Heart left ventricle (tissue), 16 donors: ENCODE measurements around the gene KRT38. TPM values are rescaled to one million over a fixed set of nuclear protein-coding genes. Genes with fewer than 3 reads are reported as not detected.
"Not testable (repeated sequence)": the region's sequence is repeated elsewhere in the genome, so short reads cannot be mapped to it uniquely, and the experiment has no call there.

Source experiments
- ATAC-seq, 4 donors: fragments of 200-7000 bp; cut with Tn5 transposase; one replicate each; pipeline ENCODE4 v1.9.1; 2020 to 2022; ENCODE audit warnings: moderate library complexity in 4 of 4, mild to moderate bottlenecking in 3 of 4, moderate number of reproducible peaks in 1 of 4
- DNase-seq, 5 donors: peaks; one replicate each; pipeline ENCODE4 v3.0.0-alpha.2; 2020
- H3K27ac ChIP-seq, 12 donors: fragments of 200-600 bp; sonication (generic) in 4 of 12; one replicate each; pipeline versions ENCODE4 v1.5.0 to v1.8.0; 2016 to 2022; ENCODE audit warnings: mild to moderate bottlenecking in 2 of 12
- H3K27me3 ChIP-seq, 9 donors: fragments of 200-600 bp; sonication (generic) in 2 of 9; one replicate each; pipeline versions ENCODE4 v1.5.1 to v1.8.0; 2016 to 2022; ENCODE audit warnings: mild to moderate bottlenecking in 3 of 9
- H3K36me3 ChIP-seq, 9 donors: fragments of 200-600 bp; sonication (generic) in 2 of 9; one replicate each; pipeline versions ENCODE4 v1.5.0 to v1.8.0; 2018 to 2022; ENCODE audit warnings: mild to moderate bottlenecking in 2 of 9
- H3K4me1 ChIP-seq, 12 donors: fragments of 200-600 bp; sonication (generic) in 4 of 12; one replicate each; pipeline versions ENCODE4 v1.5.0 to v1.8.0; 2016 to 2022; ENCODE audit warnings: mild to moderate bottlenecking in 3 of 12
- H3K4me3 ChIP-seq, 12 donors: fragments of 200-600 bp; sonication (generic) in 4 of 12; one replicate each; pipeline versions ENCODE4 v1.5.0 to v1.8.0; 2017 to 2022; ENCODE audit warnings: mild to moderate bottlenecking in 9 of 12, moderate library complexity in 4 of 12
- H3K9me3 ChIP-seq, 12 donors: fragments of 200-600 bp; sonication (generic) in 4 of 12; one replicate each; pipeline versions ENCODE4 v1.5.0 to v1.8.0; 2016 to 2022; ENCODE audit warnings: mild to moderate bottlenecking in 1 of 12
- CTCF ChIP-seq, 12 donors: fragments of 200-600 bp; sonication (generic) in 4 of 12; IDR thresholded peaks; one replicate each; pipeline versions ENCODE4 v1.5.0 to v1.8.0; 2018 to 2022; ENCODE audit warnings: antibody characterized with exemption in 12 of 12, mild to moderate bottlenecking in 5 of 12
- POLR2A ChIP-seq, 2 donors: fragments of 450-650 bp; IDR thresholded peaks; one replicate each; pipeline ENCODE4 v1.6.1; 2017; ENCODE audit warnings: antibody characterized with exemption in 2 of 2, mild to moderate bottlenecking in 2 of 2, moderate library complexity in 2 of 2
- WGBS, 4 donors: extraction: QIAGEN DNeasy Blood & Tissue Kit in 2 of 4; methylation state at CpG; one replicate each; pipeline versions ENCODE4 v1.1.5 to v1.1.7; 2013 to 2018; 5-methylcytosine and 5-hydroxymethylcytosine counted together
- intact Hi-C, 10 donors: fragments of 100-400 bp; cut with DNase I; formaldehyde crosslinking; loops; one replicate each; pipeline versions ENCODE4 v1.11.1 to v1.14.2; 2022
- polyA plus RNA-seq, 2 donors: library from polyadenylated mRNA; stranded (reverse); fragments of 200-250 nt; gene quantifications; one replicate each; pipeline ENCODE4 v1.2.3, GENCODE V29; 2013
- total RNA-seq, 9 donors: library from RNA; depleted of rRNA in 2 of 9; stranded (reverse); fragments of >200 nt in 2 of 9; fragmentation: NEBNext Ultra II Directional in 3 of 9; extraction: Animal tissue kit (Norgen Biotek cat#: 25700) in 3 of 9; gene quantifications; one replicate each; pipeline versions ENCODE4 v1.1.0 to v1.2.4, GENCODE V29; 2016 to 2023
- donor health status: ischemic (EF 13 %, LVEDD 7.1; RV severe dilation, severe dysfunction).
- donor health status: healthy with polysubstance abuse.
- donor health status: DM: no; HTN: yes; CAD: no.
- donor health status: DM: no; HTN: no; CAD: no.
- donor health status: ischemic (EF 25% LVEDD 6.9; RV normal size, moderate dysfunction).
- donor health status: ischemic (EF 25% LVEDD 5.7; RV mildly dilated, moderate dysfunction).
- donor health status: healthy.
- donor health status: DM: yes; HTN: yes; CAD: no.
- donor health status: ischemic (EF 35%, LVEDD 5.7; RV mildly dilated, moderate dysfunction).
- donor health status: nonischemic (EF 11% LVEDD 7.7; RV severe dilation, severe dysfunction).
- donor health status: DM: yes; HTN: yes; CAD: no.
- donor health status: PGD.
- donor health status: ischemic (EF 29% LVEDD 5.4; RV normal size, mild dysfunction).
- donor health status: nonischemic (EF 23%, LVEDD 6.1; RV moderate dilation, normal function).

Gene KRT38
- total and polyA plus RNA-seq, 11 donors, result not detected

DNA sequence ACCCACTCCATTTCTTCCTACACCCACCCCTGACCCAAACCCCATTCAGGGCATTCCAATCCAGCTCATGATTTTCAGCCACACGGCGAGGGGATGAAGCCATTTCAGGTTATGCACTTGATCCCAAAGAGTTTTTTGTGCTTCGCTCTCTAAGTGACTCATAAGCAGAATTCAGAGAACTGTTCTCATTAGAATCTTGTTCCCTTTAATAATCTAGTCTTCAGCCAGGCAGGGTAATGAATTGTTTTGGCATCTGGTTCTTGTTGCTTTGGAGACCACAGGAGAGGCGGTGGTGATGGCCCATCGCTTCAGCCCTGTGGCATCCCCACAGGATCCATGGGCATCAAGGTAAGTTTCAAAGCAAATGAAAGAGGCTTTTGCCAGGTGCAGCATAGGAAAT is 38.6 kb downstream of the KRT38 start:
- DNase-seq, result no peak
- Histone ChIP-seq H3K27me3 (no peaks in the 10 kb centered on the region), H3K27ac (no peak overlapping the region), H3K4me3 (no peak overlapping the region), H3K4me1 (peaks cover 0 to 9% (median 0%) of the 10 kb centered on the region in 12 donors), H3K9me3 (no peaks in the 10 kb centered on the region), H3K36me3 (no peaks in the 10 kb centered on the region)
- intact Hi-C loops, result loop anchor here in 2 of 10 donors (10.0 kb wide), 2 partner anchors 93 to 263 kb away; no protein-coding TSS in a partner anchor
- TF ChIP-seq POLR2A (IDR thresholded peaks at IDR 0.05) (no peak), CTCF (IDR thresholded peaks at IDR 0.05) (no peak)
- no peak for ATAC-seq
- WGBS, 4 donors, result 90 to 91% (median 90%) methylated on average over 5 of the region's 5 CpGs

DNA sequence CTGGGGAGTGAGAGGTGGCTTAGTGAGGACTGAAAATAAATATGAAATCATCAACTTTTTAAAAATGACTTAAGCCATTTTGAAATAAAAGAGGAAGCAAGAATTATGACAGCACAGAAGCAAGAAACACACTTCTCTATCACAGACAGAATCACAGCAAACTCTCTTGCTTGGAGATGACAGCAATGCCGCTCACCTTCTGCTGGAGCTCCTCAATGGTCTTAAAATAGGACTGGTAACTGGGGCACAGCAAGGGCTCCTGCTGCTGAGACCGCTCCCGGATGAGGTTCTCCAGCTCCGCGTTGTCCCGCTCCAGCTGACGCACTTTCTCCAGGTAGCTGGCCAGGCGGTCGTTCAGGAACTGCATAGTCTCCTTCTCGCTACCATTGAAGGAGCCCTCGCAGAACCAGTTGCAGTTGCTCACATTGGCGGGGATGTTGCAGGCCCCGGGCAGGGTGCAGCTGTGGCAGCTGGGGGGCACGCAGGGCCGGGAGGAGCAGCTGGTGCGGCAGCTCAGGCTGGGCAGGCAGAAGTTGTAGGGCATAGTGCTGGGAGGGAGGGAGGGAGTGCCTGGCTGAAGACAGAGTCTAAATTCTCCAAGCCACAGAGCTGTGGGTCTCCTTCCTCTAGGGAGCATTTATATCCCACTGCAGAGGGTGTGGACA is 43.7 kb downstream of the KRT38 start, which contains the start of gene KRT31:
Gene KRT31 (minus strand): TSS at position 613 of the 665 bp plus-strand sequence. CDS start 69 bp downstream, at position 544.
- no peak for ATAC-seq
- Histone ChIP-seq H3K4me1 (peaks cover 0 to 18% (median 4%) of the 10 kb centered on the region in 12 donors), H3K27ac (no peak within 1 kb of the TSS), H3K4me3 (no peak within 1 kb of the TSS), H3K36me3 (no peaks in the 10 kb centered on the region), H3K27me3 (peaks cover 0 to 4% (median 0%) of the 10 kb centered on the region in 9 donors), H3K9me3 (no peaks in the 10 kb centered on the region)
- 81 to 92% (median 90%) methylated on average over 9 to 16 of the region's 16 CpGs for WGBS, 4 donors
- intact Hi-C loops, result no loop called here
- TF ChIP-seq CTCF (IDR thresholded peaks at IDR 0.05) (no peak), POLR2A (IDR thresholded peaks at IDR 0.05) (no peak)
- peak in 1 of 5 donors; percentile 19 for DNase-seq

DNA sequence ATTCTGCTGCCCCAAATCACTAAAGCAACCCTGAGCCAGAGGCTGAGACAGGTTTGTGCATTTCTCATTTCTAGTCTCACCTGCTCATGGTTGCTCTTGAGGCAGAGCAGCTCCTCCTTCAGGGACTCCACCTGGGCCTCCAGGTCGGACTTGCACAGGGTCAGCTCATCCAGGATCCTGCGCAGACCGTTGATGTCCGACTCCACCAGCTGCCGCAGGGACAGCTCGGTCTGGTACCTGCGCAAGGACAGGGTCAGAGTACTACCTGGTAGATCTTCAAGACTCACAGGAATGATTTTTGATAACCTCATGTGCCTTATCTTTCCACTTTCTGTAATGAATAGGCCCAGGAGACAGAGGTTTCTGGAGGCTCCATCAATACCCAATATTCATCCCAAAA is 44.4 kb downstream of the KRT38 start:
- intact Hi-C loops, result no loop called here
- ATAC-seq, result no peak
- Histone ChIP-seq H3K27me3 (peaks cover 0 to 7% (median 0%) of the 10 kb centered on the region in 9 donors), H3K27ac (no peak overlapping the region), H3K4me1 (peaks cover 0 to 18% (median 4%) of the 10 kb centered on the region in 12 donors), H3K36me3 (no peaks in the 10 kb centered on the region), H3K4me3 (no peak overlapping the region), H3K9me3 (no peaks in the 10 kb centered on the region)
- DNase-seq, result no peak
- TF ChIP-seq POLR2A (IDR thresholded peaks at IDR 0.05) (no peak), CTCF (IDR thresholded peaks at IDR 0.05) (no peak)
- 87 to 93% (median 92%) methylated on average over 7 of the region's 7 CpGs for WGBS, 4 donors

GRCh38 chr17:41395611-41396010 is 45.2 kb downstream of the KRT38 start:
- ATAC-seq (no peak), DNase-seq (no peak)
- H3K27me3 ChIP-seq, result peaks cover 0 to 8% (median 0%) of the 10 kb centered on the region in 9 donors
- WGBS, 4 donors, result 97 to 100% (median 98%) methylated on average over 1 of the region's 1 CpG
- H3K9me3 ChIP-seq, result no peaks in the 10 kb centered on the region
- H3K36me3 ChIP-seq, result no peaks in the 10 kb centered on the region
- H3K4me3 ChIP-seq, result no peak overlapping the region
- TF ChIP-seq CTCF (IDR thresholded peaks at IDR 0.05), result no peak
- no peak for TF ChIP-seq POLR2A (IDR thresholded peaks at IDR 0.05)
- no peak overlapping the region for H3K27ac ChIP-seq
- intact Hi-C loops, result no loop called here
- peaks cover 0 to 18% (median 4%) of the 10 kb centered on the region in 12 donors for H3K4me1 ChIP-seq

DNA sequence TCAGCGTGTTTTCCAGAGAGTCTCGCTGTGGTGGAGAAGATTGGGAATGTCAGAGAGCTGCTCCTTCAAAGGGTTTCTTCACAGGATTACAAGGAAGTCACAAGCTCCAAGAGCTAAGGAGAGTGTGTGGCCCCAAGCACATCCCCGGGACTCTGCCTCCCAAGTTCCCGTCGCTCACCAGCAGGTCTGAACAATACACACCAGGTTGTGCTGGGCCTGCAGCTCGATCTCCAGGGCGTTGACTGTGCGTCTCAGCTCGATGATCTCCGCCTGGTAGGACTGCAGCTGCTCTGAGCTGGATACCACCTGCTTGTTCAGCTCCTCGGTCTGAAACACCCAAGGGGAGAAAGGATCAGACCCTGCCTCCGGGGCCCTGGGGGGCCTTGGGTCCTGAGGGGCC is 45.7 kb downstream of the KRT38 start:
- H3K27me3 ChIP-seq, H3K27ac ChIP-seq, H3K9me3 ChIP-seq, H3K36me3 ChIP-seq, ATAC-seq, H3K4me3 ChIP-seq, DNase-seq, intact Hi-C loops: not testable (repeated sequence)
- WGBS, 4 donors, result 85 to 93% (median 87%) methylated on average over 7 to 12 of the region's 12 CpGs; no CpG with 5 or more reads in 1 of the 4 donors
- peaks cover 0 to 18% (median 4%) of the 10 kb centered on the region in 12 donors for H3K4me1 ChIP-seq
